GM12878 (cell line): ENCODE results near the gene RSBN1L.

Source experiments
- CTCF ChIP-seq, 3 experiments: IDR thresholded peaks in 2 of 3; conservative IDR thresholded peaks in 1 of 3; 2 replicates each; pipeline ENCODE4 v1.5.1; 2011; ENCODE audit warnings: low read depth in 3 of 3, low read length in 3 of 3, mild to moderate bottlenecking in 3 of 3, control low read depth in 2 of 3, moderate library complexity in 2 of 3, inconsistent platforms in 1 of 3, mixed read lengths in 1 of 3; ENCODE audit not compliant: control insufficient read depth in 2 of 3, insufficient read depth in 1 of 3; ENCODE audit errors: extremely low read depth in 1 of 3
- E2F4 ChIP-seq: IDR thresholded peaks from 2 replicates; pipeline ENCODE4 v1.6.1; 2012; ENCODE audit warnings: low read depth, low read length, improper control_type of control experiment
- E4F1 ChIP-seq: fragments of 450-650 bp; IDR thresholded peaks from 2 replicates; pipeline ENCODE4 v1.6.1; 2018; ENCODE audit warnings: borderline replicate concordance, mild to moderate bottlenecking; ENCODE audit not compliant: partially characterized antibody
- EP300 ChIP-seq, 2 experiments: fragments of 150-350 bp in 1 of 2; IDR thresholded peaks; 2 replicates each; pipeline ENCODE4 v1.6.1; 2011 to 2012; ENCODE audit warnings: low read depth in 2 of 2, low read length in 2 of 2, borderline replicate concordance in 1 of 2, improper control_type of control experiment in 1 of 2, inconsistent platforms in 1 of 2; ENCODE audit not compliant: control insufficient read depth in 1 of 2
- GATAD2B ChIP-seq: fragments of 450-650 bp; conservative IDR thresholded peaks from 2 replicates; pipeline ENCODE4 v1.6.1; 2017; ENCODE audit warnings: low read depth, mild to moderate bottlenecking, moderate library complexity
- HDAC2 ChIP-seq: fragments of 200-600 bp; sonication (generic); IDR thresholded peaks from 2 replicates; pipeline ENCODE4 v1.6.1; 2017
- KDM1A ChIP-seq: fragments of 200-600 bp; sonication (generic); IDR thresholded peaks from 2 replicates; pipeline ENCODE4 v1.6.1; 2016; ENCODE audit warnings: borderline replicate concordance
- MAX ChIP-seq: IDR thresholded peaks from 2 replicates; pipeline ENCODE4 v1.6.1; 2012; ENCODE audit warnings: low read depth, low read length, improper control_type of control experiment
- MYB ChIP-seq: fragments of 150-350 bp; IDR thresholded peaks from 2 replicates; pipeline ENCODE4 v1.6.1; 2014; ENCODE audit warnings: mild to moderate bottlenecking, low read depth, low read length, borderline replicate concordance
- POLR2AphosphoS5 ChIP-seq: IDR thresholded peaks from 2 replicates; pipeline ENCODE4 v1.6.1; 2011; ENCODE audit warnings: mild to moderate bottlenecking, low read length, inconsistent platforms
- RFX5 ChIP-seq: IDR thresholded peaks from 2 replicates; pipeline ENCODE4 v1.6.1; 2011; ENCODE audit warnings: low read depth, low read length, improper control_type of control experiment
- TARDBP ChIP-seq: IDR thresholded peaks from 2 replicates; pipeline ENCODE4 v1.6.1; 2016; ENCODE audit warnings: borderline replicate concordance
- TBL1XR1 ChIP-seq: IDR thresholded peaks from 2 replicates; pipeline ENCODE4 v1.6.1; 2012; ENCODE audit warnings: low read depth, low read length, improper control_type of control experiment
- USF1 ChIP-seq: IDR thresholded peaks from 2 replicates; pipeline ENCODE4 v1.6.1; 2011; ENCODE audit warnings: borderline replicate concordance, low read depth, mild to moderate bottlenecking, moderate library complexity, mixed read lengths, low read length; ENCODE audit not compliant: insufficient read depth; ENCODE audit errors: extremely low read length

GRCh38 chr7:77685233-77685632 is 11.0 kb upstream of the RSBN1L start:
- no peak for TF ChIP-seq CTCF (IDR thresholded peaks at IDR 0.05 in 2 of 3, conservative IDR thresholded peaks at IDR 0.05 in 1 of 3; ENCODE audit: control insufficient read depth in 2 of 3, extremely low read depth in 1 of 3, insufficient read depth in 1 of 3, low read depth in 3 of 3, low read length in 3 of 3)
- TF ChIP-seq GATAD2B, result no peak
- no peak for TF ChIP-seq KDM1A
- TF ChIP-seq MAX, result no peak
- TF ChIP-seq EP300 (IDR thresholded peaks at IDR 0.05; ENCODE audit: borderline replicate concordance in 1 of 2, control insufficient read depth in 1 of 2, low read depth in 2 of 2, low read length in 2 of 2), result no peak
- no peak for TF ChIP-seq POLR2AphosphoS5
- TF ChIP-seq HDAC2, result no peak
- TF ChIP-seq TARDBP, result no peak
- no peak for TF ChIP-seq MYB
- no peak for TF ChIP-seq RFX5
- TF ChIP-seq E2F4, result no peak
- no peak for TF ChIP-seq TBL1XR1
- TF ChIP-seq E4F1, result no peak
- no peak for TF ChIP-seq USF1
